Cerebellar nuclear complex (tissue), 1 donor: ENCODE data around the gene COQ2.
"Not testable (repeated sequence)": the region's sequence is repeated elsewhere in the genome, so short reads cannot be mapped to it uniquely, and the experiment has no call there.

Experiments
- DNase-seq, 2 experiments: peaks; one replicate each; lab custom pipeline; 2025; lab: John Stamatoyannopoulos, UW

Gene COQ2

GRCh38 chr4:83283181-83283580 lies 1.4 kb downstream of the COQ2 start:
- DNase-seq, result no peak

GRCh38 chr4:83282049-83282535 lies 2.5 kb downstream of the COQ2 start:
- DNase-seq, result no peak

DNA sequence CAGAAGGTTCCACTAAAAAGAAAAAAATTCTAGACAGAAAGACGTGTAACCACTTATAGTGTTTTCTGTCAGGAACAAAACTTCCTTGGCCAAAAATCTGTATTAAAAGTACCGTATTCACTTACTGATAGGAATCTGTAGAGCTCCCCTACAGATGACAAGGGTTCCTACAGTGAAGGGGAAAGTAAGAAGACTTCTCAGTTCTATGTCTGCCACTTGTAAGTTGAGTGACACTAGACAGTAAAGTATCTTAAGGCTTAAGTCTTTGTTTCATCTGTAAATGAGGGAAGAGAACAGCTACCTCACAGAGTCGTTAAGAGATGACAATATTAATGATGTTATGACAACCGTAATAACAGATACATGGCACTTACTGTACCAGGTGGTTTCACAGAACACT lies 3.3 kb downstream of the COQ2 start:
- DNase-seq, result no peak

- no peak for DNase-seq
Observed at GRCh38 chr4:83276299-83277040, 8.1 kb downstream of the COQ2 start.

DNA sequence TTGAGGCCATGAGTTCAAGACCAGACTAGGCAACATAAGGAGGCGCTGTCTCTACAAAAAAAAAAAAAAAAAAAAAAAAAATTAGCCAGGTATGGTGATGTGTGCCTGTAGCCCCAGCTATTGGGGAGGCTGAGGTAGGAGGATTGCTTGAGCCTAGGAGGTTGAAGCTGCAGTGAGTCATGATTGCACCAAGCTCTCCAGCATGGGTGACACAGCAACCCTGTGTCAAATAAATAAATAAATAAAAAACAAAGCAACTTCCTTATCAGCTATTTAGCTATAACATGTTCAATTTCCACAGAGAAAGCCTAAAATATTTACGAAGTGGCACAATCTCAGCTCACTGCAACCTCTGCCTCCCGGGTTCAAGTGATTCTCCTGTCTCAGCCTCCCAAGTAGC lies 10.7 kb downstream of the COQ2 start:
- DNase-seq, result not testable (repeated sequence)

DNA sequence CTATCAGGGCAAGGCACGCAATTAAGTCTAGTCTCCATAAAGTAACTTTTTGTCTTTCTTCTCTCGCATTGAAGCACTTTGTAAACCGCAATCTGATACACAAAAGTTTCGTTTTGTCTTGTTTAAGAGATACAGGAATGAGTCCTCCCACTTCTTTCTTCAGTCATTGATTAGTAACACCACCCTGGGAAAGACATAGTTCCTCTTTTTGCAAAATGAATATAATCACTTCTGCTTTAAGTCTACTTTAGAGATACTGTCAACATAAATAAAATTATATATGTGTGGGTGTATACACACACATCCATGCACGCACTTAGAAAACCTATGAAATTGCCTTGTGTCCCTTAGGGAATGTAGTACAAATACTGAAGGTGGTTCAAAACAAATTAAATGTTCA lies 11.7 kb downstream of the COQ2 start:
- no peak for DNase-seq

- no peak for DNase-seq
Observed at GRCh38 chr4:83269256-83269655, 15.3 kb downstream of the COQ2 start.

DNA sequence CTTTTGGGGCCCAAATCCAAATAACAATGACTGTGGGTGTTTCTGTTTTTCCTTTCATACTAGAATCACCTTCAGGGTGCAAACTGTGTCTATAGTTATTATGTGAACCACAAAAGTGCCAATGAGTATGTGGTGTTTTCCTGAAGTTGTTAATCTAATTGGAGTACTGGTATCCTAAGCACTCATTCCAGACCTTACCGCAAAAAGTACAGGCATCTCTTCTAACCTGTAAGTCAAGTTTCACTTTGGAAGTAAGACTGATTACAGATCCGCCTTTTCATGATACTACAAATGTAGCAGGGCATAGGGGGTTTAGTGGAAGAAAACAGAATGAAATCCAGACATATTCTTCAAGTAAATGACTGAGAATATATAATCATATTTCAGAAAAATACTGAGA lies 16.1 kb downstream of the COQ2 start:
- no peak for DNase-seq

- DNase-seq, result no peak
Observed at GRCh38 chr4:83267830-83268475, 16.6 kb downstream of the COQ2 start.

- DNase-seq, result no peak
Observed at GRCh38 chr4:83267121-83267829, 17.3 kb downstream of the COQ2 start.

- DNase-seq, result no peak
Observed at GRCh38 chr4:83266689-83267088, 17.9 kb downstream of the COQ2 start.

DNA sequence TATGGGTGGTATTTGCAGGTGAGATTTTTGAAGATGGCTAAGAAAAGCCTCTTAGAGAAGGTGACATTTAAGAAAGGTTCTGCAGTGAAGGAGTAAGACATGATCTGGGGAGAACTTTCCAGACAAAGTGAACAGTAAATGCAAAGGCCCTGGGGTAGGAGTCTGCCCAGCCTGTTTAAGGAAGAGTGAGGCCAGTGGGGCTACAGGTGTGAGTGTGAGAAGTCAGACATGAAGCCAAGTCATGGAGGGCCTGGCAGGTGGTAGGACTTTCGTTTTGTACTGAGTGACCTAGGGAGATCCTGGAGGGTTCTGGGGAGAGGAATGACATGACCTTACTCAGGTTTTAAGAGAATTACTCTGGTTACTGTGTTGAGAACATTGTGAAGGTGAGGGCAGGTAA lies 21.5 kb downstream of the COQ2 start:
- DNase-seq, result no peak

DNA sequence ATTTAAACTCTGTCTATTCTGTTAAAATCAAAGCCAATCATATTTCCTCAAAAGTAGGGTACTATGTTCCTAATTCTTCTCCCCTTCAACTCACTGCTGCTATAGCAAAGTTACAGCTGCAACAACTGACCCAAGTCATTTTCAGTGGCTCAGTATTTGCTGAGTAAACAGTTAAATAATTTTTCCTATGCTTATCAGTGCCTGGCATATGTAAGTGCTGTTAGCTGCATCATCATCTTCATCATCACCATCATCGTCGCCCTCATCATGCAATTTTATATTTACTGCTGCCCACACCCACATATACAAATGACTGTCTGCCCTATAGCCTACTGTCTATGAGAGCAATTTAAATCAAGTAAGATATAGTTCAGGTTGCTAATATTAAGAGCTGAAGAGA lies 21.9 kb downstream of the COQ2 start:
- DNase-seq, result no peak

DNA sequence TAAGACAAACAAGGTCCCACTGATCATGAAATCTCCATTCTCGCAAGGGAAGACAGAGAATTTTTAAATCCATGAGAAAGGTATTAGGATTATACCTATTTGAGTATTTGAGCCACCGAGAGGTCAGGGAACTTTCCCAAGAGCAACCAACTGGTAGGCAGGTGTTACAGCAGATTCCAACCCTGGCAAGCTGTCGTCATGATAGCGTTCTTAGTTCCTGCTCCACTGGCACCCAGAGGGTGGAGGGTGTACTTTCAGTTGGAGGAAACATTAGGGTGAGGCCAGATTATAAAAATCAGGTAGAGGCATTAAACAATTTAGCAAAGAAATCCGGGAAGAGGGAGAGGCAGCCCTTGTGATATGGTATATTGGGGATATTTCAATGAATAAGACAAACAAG lies 23.3 kb downstream of the COQ2 start:
- no peak for DNase-seq

DNA sequence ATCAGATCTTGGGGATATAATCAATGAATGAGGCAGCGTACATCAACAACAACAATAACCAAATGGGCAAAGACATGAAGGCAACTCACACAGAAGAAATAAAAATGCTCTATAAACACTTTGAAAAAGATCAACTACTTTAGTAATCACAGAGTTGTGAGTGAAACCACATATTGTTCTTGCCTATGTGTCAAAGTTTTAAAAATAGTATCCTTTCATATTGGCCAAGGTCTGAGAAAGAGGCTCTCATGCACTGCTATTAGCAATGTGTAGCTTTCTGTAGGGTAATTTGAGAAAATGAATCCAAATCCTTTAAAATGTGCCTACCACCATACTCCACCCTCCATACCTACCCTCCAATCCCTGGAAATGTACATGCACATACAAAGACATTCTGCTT lies 25.0 kb downstream of the COQ2 start:
- no peak for DNase-seq

- no peak for DNase-seq
Observed at GRCh38 chr4:83258461-83258860, 26.1 kb downstream of the COQ2 start.

GRCh38 chr4:83257811-83258210 lies 26.8 kb downstream of the COQ2 start:
- DNase-seq, result no peak

GRCh38 chr4:83255584-83255983 lies 29.0 kb downstream of the COQ2 start:
- DNase-seq, result no peak

DNA sequence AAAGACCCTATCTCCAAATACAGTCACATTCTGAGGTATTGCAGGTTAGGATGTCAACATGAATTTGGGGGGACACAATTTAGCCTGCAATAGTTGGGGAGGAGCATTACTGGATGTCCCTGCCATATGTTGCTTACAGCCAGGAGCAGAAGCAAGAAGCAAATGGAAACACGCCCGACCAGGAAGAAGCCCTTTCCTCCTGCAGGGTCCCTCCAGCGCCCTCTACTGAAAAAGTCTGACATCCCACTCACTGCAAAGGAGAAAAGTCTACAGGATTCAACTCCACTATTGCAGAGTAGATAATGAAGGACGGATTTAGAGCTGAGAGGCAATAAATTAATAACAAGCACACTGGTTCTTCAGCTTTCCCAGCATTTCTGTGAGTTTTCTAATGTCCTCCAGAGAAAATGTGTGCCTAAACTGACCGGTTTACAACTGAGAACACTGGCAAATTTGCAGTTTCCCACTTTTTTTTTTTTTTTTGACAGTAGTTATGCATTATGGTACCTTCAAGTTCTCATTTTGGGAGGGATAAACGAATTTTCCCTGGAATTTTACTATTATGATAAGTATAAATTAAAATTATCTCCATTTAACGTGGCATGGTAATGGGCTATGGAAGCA lies 31.7 kb downstream of the COQ2 start:
- DNase-seq, result no peak

GRCh38 chr4:83251447-83251830 lies 33.2 kb downstream of the COQ2 start:
- DNase-seq, result no peak

GRCh38 chr4:83250687-83251446 lies 33.7 kb downstream of the COQ2 start:
- DNase-seq, result no peak

DNA sequence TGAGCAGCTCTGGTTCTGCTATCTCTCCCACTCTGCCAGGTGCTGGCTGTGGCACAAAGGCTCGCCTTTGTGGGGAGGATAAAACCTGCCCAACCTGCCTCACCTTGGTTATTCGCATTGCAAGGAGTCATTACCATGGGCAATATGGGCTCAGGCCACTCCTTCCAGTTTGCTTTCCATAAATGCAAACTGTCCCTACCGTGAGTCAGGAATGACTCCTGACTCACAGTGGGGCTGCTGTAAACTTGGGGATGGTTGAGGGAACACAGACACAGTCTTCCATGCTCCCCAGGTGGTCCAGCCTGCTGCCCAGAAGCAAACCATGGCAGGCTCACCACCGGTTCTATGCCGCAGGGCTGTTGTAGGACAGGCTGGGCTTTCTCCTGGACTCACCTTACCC lies 36.1 kb downstream of the COQ2 start:
- DNase-seq, result no peak
